GM18508 (cell line): ENCODE data around the gene VGLL4.
"Not testable (repeated sequence)": the region's sequence is repeated elsewhere in the genome, so short reads cannot be mapped to it uniquely, and the experiment has no call there.

Experiments
- ATAC-seq: cut with Tn5 transposase; IDR thresholded peaks from one replicate; pipeline ENCODE4 v1.9.1; 2021; ENCODE audit warnings: moderate number of reproducible peaks; ENCODE audit not compliant: insufficient read depth, unreplicated experiment

The VGLL4 gene, protein sequence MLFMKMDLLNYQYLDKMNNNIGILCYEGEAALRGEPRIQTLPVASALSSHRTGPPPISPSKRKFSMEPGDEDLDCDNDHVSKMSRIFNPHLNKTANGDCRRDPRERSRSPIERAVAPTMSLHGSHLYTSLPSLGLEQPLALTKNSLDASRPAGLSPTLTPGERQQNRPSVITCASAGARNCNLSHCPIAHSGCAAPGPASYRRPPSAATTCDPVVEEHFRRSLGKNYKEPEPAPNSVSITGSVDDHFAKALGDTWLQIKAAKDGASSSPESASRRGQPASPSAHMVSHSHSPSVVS

DNA sequence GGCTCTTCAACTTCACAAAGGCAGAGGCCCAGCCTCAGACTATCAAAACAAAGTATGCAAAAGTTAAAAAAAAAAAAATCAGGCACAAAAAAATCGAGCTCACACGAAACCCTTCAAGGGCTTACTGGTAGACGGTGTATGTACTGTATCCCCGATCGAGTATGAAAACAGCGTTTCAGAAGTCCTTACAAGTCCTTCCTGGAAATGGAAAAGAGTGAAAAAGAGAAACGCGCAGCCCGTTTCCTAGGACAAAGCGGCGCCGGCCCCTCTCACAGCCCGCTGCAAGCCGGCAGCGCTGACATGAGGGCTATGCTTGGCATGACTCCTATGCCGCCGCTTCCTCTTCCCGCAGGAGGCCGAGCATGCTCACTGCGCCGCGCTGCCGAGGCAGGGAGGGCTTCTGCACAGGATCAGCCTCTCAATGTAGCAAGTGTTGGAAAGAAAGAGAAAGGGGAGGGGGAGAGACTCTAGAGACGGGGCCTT is at the start of gene VGLL4:
Gene VGLL4, minus strand, starts transcription at position 311 of the 483 bp plus-strand sequence. CDS start 397 bp downstream, outside the sequence.
- ATAC-seq, result no peak

DNA sequence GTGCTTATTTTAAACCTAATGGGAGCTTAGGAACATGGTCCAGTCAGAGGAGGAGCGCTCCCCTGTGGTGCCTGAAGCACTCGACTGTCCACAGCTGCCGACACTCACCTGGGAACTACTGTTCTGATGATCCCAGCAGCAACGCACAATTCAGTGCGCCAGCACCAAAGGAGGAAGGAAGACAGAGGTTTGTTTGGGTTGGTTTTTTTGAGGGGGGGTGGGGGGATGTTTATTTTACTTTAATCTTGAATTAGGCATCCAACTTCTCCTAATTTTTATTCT is 48.8 kb upstream of the VGLL4 start:
- no peak for ATAC-seq

DNA sequence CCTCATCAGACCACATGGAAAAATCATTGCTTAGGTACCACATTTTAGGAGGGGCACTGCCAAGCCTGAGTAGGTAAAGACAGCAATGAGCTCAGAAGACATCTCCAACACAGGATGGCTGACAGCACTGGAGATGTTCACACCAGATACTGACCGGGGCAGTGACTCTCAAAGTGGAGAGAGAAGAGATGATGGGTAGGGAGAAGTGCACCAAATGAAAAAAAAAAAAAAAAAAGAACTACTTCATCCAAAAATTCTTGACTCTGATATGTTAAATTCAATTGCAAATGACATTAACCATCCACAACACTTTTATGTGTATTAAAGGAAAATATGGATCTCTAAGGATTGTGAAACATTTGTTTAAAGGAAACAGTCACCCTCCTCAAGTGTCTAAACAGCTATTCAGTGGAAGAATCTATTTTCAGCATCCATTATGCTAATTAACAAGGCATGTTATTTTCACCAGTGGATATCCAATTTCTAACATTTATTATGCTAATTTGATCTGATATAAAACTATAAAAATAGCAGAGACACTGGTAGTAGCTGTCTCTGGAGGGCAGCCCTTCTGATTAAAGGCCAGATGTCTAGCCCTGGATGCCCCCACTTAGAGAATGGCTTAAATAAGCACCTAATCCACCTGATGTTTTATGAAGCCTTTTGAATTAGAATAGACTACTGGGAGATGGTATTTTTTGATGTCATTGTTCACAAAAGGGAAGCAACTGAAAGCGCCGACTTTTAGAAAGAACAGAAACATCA is 48.2 kb upstream of the VGLL4 start:
- ATAC-seq, result no peak

DNA sequence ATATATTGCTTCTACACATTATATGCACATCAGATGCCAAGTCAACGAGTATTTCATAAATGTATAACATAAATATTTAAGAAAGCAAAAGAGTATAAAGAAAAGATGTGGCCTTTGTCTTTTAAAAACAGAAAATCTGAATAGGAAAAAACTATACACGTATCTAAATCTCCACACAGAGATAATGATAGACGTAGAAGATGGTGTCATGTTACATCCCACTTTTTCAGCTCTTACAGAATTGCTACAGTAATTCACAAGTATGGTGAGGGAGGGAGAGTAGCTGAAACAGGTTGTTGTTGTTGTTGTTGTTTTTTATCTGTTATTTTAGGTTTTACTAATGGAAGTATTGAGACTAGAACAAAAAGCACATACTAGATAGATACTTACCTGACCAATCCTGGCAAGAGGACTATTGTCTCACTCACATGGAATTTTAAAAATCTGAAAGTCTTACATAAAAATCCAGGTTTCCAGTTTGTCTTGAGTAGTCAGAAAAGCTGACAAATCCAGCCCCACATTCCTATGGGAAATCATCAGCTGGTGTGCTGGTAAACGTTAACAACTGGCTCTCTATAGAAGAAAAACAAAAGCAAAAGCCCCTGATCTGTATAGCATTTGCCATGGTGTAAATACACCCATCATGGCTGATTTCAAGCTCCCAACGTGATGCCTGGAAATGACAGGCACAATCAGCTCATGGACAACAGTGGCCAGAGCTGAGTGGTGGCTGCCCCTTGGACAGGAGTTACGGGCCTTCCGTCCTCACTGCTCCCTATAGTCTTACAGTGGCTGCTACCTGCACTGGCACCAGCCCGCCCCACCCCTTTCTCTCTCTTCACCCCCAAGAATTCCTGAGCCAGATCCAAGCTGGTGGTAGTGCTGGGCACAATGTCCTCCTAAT is 47.4 kb upstream of the VGLL4 start:
- ATAC-seq, result no peak

DNA sequence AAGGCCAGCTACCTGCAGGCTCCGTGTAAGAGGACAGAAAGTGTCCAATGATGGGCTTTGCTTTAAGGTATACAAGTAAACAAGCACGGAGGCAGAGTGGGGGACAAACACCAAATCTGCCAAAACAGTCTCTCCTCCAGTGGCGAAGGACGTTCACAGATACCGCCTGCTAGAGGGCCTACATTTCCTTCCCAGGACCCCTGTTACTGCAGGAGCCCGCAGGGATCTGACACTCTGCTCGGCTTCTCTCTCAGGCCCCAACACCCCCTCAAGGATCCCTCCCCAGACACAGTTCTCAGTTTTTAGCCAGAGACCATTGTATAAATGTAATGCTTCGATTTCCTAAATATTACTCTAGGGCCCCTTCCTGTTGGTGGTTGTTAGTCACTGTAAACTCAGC is 46.0 kb upstream of the VGLL4 start:
- no peak for ATAC-seq

DNA sequence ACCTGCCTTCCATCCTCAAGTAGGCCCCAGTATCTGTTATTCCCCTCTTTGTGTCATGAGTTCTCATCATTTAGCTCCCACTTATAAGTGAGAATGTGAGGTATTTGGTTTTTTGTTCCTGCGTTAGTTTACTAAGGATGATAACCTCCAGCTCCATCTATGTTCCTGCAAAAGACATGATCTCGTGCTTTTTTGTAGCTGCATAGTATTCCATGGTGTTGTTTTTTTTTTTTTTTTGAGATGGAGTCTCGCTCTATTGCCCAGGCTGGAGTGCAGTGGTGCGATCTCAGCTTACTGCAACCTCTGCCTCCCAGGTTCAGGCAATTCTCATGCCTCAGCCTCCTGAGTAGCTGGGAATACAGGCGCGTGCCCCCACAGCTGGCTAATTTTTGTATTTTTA is 41.3 kb upstream of the VGLL4 start:
- not testable (repeated sequence) for ATAC-seq

DNA sequence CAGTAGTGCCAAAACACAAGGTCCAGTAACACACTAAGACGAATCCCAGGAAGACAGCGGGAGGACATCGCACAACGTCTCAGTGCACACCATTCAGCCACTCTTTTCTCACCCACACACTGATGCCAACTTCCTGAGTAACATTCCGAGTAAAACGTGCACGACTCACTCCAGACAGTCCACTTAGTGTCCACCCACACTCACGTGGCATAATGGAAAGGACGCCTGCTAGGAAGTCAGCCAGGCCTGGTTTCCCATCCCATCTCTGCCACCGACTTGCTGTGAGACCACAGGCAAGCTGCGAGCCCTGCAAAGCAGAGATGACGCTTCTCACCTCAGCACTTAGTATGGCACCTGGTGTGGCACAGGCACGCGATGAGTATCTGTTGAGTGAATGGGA is 36.8 kb upstream of the VGLL4 start:
- no peak for ATAC-seq

DNA sequence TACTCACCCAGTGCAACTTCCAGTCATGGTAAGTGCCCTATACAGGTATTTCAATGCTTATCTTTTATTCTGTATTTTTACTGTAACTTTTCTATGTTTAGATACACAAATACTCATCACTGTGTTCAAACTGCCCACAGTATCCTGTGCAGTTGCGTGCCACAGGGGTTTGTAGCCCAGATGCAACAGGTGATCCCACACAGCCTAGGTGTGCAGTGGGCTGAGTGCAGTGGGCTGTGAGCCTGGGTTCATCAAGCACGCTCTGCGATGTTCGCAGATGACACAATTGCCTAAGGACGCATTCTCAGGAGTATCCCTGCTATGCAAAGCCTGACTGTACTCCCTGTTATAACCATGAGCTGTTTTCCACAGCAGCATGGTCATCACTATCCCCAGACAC is 36.2 kb upstream of the VGLL4 start:
- no peak for ATAC-seq

DNA sequence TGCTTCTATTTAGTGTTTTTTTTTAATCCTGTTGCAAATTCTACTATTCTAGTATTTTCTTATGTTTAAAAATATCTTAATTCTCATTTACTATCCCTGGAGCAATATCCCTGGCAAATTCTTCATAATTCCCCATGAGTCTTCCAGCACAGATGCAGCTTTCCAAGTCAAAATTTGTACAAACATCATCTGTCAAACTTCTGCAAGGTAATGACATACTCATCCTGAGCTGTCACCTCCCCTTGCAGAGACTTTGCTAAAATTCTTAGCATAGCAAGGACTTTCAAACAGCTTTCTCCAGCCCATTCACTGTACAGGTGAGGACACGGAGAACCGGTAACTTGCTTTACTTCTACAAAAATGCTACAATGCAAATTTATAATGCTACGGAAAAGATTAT is 28.6 kb upstream of the VGLL4 start:
- no peak for ATAC-seq

DNA sequence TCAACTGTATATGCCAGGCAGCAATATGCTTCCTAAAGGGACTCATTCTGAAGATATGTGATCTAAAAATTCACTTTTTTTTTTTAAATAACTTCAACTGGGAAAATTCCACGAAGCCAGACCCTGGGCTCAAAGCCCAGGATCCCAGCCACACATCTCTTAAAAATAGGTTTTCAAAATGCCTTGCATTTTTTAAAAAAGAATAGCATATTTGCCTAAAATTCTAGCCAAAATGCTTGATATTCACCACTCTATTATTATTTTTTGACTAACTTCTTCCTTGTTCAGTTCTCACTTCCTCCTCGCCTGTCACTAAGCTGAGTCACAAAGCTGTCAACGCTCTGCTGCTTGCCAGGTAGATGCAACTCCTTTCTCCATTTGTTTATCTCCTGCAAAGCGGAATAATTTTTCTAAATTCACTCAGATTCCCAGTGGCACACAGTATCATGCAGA is 28.0 kb upstream of the VGLL4 start:
- no peak for ATAC-seq

DNA sequence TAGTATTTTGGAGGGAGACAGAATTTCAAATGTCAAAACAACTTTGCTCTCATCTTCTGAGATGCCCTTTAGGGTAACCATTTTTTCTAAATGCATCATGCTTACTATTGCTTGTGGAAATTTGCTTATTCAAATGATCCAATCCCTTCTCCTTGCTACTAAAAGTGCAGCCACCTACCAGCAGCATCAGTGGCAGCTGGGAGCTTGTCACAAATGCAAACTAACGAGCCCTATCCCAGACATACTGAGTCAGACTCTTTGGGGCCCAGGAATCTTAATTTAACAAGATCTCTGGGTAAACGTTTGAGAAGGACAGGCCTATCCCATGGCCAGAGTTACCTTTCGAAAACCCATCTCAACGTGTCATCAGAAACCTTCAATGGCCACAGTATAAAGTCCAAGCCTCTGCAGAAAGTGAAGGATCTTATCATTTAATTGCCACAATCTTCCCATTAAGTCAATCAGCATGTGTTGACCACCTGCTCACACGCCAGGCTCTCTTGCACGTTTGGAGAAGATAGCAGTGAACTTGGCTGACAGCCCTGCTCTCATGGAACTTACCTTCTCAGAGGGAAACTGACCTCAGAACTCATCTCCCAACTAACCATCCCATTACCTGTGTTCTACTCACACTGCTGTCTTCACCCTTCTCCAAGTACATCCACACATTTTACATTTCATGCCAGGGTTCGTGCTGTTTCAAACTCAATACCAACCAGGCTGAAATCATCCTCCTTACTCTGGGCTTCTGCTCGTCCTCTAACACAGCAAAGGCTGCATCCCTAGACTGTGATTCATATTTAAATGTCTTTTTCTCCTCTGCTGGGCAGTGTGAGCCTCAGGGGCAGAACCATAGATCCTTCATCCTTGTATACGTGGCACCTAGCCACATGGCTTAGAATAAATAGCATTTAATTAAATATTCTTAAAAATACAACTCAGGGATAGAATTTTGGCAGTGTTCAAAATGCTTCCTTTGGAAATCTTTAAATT is 24.8 kb upstream of the VGLL4 start:
- ATAC-seq, result no peak

DNA sequence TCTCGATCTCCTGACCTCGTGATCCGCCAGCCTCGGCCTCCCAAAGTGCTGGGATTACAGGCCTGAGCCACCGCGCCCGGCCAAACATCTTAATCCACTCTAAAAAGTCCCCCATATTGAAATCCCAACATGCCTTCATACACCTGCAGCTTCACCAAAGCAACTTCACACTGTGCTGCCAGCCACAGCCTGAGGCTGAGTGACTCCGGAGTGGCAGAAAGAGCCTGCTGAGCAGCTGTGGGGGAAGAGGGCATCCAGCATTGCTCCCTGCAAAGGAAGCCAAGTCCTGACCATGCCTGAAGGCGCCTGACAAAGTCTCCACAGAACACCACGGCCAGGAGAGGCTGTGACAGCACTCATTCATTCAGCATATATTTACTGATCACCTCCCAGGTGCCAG is 21.6 kb upstream of the VGLL4 start:
- ATAC-seq, result no peak

DNA sequence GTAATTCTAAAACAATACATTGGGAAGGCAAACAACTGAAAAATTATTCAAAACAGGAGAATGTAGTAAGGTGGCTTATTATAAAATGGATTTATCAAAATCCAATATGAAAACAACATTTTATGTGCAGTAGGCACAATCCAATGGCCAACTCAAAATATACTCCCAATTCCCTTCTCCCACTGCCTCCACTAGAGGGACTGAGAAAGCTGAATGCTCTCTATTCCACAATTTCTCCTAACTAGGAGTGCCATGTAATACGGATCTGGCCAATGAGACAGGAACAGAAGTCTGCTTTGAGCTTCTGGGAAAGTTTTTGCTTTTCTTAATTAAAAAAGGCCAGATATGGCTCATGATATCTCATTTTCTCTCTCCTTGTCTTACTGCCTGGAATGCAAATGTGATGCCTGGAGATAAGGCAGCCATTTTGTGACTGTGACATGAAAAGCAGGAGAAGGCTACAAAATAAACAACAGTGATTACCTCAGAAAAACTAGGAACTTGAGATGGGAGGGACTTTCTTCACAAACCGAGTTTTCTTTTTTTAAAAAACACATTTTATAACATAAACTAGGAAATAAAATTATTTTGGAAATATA is 18.8 kb upstream of the VGLL4 start:
- ATAC-seq, result no peak

DNA sequence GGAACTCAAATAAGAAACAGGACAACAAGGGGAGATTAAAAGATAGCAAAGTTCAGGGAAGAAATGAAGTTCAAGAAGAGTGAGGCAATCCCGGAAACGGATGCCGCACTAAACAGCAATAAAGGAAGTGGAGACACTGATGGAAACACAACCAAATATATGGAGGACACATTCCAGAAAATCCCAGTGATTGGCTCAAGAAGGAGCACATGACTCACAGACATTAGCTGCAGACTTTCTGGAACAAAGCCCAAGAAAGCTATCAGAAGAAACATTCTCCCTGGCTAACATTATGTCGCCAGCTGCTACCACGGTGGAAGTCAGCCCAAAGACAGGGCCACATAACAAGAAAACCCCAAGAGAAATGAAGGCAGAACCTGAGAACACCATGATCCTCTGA is 18.1 kb upstream of the VGLL4 start:
- ATAC-seq, result no peak

DNA sequence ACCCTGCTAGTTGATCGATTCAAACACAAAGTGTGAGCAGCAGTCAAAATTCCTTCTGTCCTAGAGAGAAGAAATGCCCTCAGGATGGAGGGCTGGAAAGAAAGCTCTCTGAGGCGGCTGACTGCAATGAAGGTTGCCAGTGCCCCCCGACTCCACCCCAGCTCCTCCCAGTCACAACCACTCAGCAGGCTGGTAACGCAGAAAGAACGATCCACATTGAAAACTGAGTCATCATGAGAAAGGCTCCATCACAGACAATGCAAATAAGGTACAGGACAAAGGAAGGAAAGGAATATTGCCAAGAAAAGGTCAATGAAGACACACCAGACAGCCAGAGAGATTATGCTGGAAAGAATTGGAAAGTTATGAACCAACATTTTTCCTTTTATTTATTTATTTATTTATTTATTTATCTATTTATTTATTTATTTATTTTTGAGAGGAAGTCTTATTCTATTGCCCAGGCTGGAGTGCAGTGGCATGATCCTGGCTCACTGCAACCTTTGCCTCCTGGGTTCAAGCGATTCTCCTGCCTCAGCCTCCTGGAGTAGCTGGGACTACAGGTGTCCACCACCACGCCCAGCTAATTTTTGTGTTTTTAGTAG is 17.4 kb upstream of the VGLL4 start:
- no peak for ATAC-seq

DNA sequence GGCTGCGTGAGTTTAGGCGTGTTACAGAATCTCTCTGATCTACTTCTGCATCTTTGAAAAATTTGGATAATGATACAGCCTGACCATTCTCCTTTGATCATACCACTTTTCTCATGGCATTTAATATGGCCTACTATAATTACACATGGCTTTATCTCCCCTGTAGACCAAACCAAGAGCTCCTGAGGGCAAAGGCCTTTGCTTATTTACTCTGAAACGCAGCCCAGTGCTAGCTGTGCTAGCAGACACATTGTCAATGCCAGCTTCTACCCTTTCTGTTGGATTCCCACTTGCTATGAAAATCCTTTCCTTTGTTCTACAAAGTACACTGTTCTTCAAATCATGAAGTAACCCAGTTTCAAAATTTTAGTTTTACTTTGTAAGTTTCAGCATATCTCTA is 16.5 kb upstream of the VGLL4 start:
- ATAC-seq, result no peak

DNA sequence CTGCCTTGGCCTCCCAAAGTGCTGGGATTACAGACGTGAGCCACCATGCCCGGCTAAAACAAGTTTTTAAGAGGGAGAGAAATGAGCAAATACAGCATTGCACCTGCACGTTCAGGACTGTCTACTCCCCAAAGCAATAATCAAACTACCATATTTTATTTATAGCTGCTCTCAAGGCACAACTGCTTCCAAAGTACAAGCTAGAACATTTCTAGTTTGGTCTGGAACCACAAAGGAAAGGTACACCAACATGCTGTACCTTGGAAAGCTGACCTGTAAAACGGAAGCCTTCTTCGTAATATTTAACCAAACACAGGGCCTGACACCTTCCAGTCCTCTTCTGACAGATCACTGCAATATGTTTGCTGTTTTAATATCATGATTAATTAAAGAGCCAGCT is 14.5 kb upstream of the VGLL4 start:
- no peak for ATAC-seq

DNA sequence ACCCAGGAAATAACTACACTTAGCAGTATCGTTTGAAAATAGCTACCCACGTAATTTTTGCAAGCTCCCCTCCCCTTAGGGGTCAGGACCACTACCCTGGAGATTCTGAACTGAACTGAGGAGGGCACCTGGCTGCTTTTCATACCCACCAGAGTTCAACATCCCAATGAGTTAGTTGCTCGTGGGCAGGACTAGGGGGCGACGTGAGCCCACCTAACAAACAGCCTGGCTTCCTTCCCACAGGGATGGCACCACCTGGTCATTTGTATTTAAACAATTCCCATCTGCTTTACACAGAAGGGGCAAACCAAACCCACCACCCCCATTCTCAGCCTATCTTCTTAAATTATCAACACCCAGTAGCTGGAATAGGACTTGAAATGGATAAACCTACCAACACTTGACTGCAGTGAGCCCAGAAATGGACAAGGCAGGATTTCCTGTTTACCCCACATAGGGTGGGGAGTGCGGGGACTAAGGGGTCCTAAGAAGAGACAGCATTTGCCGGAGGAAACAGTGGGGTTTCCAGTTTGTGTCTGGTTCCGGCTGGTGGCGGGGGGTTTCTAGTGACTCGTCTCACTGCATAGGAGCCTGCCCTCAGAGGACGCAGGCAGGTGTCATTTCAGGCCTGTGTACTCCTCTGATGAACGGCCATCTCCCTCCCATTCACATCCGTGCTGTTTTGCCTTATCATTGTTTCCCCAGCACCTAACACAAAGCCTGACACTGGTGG is 11.6 kb upstream of the VGLL4 start:
- ATAC-seq, result no peak
